Effector memory CD8-positive, alpha-beta T cell (primary cell): Measurements from ENCODE around the gene PIRT.

Experiments
- ATAC-seq: fragments of 150-1000 bp; cut with Tn5 transposase; replicated peaks from 2 replicates; pipeline ENCODE4 v1.10.0; 2021; ENCODE audit warnings: mild to moderate bottlenecking, moderate library complexity
- DNase-seq, 3 experiments: peaks; one replicate each; pipeline ENCODE4 v3.0.0; 2021
- H3K27ac Mint-ChIP-seq, 2 donors: one replicate each; pipeline ENCODE4 v1.8.0; 2022; ENCODE audit warnings: mild to moderate bottlenecking in 2 of 2, mixed read lengths in 2 of 2, moderate library complexity in 2 of 2
- H3K27me3 Mint-ChIP-seq, 2 donors: one replicate each; pipeline ENCODE4 v1.8.0; 2022; ENCODE audit warnings: mixed read lengths in 2 of 2
- H3K36me3 Mint-ChIP-seq: one replicate; pipeline ENCODE4 v1.8.0; 2022; ENCODE audit warnings: mild to moderate bottlenecking, moderate library complexity, mixed read lengths; ENCODE audit not compliant: insufficient read depth
- H3K4me1 Mint-ChIP-seq, 2 donors: one replicate each; pipeline ENCODE4 v1.8.0; 2022; ENCODE audit warnings: low read depth in 2 of 2, mixed read lengths in 2 of 2
- H3K4me3 Mint-ChIP-seq, 2 donors: one replicate each; pipeline ENCODE4 v1.8.0; 2022; ENCODE audit warnings: mild to moderate bottlenecking in 2 of 2, mixed read lengths in 2 of 2, moderate library complexity in 2 of 2
- H3K9me3 Mint-ChIP-seq, 2 donors: one replicate each; pipeline ENCODE4 v1.8.0; 2022; ENCODE audit warnings: mixed read lengths in 2 of 2

Gene PIRT

DNA sequence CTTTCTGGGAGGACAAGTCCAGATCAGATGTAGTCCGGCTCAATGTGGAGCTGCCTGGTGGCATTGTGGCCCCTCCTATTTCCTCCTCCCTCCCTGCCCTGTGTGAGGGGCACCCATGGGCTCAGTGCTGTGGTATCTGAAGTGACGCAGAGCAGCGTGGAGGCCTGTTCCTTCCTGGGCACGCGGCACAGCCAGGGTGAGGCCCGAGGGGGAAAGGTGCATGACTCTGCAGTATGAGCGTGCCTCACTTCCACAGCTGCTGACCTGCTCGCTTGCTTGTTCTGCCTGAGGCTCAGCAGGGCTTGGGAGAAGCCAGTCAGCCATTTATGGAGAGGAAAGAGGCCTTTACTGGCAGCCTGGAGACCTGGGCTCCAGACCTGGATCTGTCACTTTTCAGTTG, 45.7 kb downstream of the PIRT start:
- H3K4me3 Mint-ChIP-seq = no peak overlapping the region
- H3K27me3 Mint-ChIP-seq = peaks cover 34 to 41% of the 10 kb centered on the region in 2 donors
- ATAC-seq (no peak), DNase-seq (no peak)
- no peaks in the 10 kb centered on the region for H3K4me1 Mint-ChIP-seq
- no peaks in the 10 kb centered on the region for H3K36me3 Mint-ChIP-seq
- no peak overlapping the region for H3K27ac Mint-ChIP-seq
- H3K9me3 Mint-ChIP-seq = no peaks in the 10 kb centered on the region

DNA sequence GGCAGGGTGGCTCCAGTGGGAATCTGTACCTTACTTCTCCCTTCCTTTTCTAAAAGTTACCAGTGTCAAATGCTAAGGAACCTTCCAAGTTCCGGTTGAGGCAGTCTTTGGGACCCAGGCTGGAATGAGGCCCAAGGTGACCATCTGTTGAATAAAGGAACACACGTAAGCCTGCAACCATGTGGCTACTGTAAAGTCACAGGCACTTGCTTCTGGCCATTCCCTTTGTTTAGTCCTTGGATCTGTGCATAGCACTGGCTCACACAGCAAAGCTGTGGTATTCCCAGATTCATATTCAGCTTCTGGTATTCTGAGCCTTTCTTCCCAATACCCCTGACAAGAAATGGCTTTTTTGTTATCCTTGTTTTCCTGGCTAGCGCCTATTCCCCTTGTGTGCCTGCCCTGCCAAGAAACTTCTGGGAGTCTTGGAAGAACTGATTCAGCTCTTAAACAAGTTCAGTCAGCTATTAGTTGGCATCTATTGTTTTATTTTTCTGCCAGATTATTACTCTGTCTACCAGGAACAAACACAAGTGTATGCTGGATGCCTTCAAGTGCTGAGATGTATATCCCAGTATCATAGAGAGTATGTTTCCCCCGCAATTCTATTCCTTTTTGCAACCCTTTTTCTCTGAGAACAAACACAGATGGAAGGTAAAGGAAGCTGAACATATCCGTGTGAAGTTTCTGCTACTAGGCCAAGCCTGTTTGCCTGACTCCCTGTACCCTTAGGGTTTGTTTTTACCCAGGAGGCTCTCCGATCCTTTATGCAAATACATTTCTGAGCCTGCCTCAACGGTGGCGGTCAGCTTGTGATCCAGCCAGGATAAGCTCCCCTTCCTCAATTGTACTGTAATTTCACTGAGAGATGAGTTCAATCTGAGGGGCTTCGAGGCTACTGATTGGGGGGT, 47.1 kb downstream of the PIRT start:
- ATAC-seq = no peak
- H3K4me1 Mint-ChIP-seq = no peaks in the 10 kb centered on the region
- peaks cover 40 to 53% of the 10 kb centered on the region in 2 donors for H3K27me3 Mint-ChIP-seq
- H3K9me3 Mint-ChIP-seq = no peaks in the 10 kb centered on the region
- H3K4me3 Mint-ChIP-seq = no peak overlapping the region
- H3K36me3 Mint-ChIP-seq = no peaks in the 10 kb centered on the region
- no peak for DNase-seq
- H3K27ac Mint-ChIP-seq = no peak overlapping the region

- DNase-seq = no peak
- Mint-ChIP-seq H3K9me3 (no peaks in the 10 kb centered on the region), H3K27ac (no peak overlapping the region), H3K4me1 (no peaks in the 10 kb centered on the region), H3K27me3 (peaks cover 41 to 59% of the 10 kb centered on the region in 2 donors), H3K4me3 (no peak overlapping the region), H3K36me3 (no peaks in the 10 kb centered on the region)
- no peak for ATAC-seq
These were observed 48.1 kb downstream of the PIRT start for GRCh38 chr17:10789694-10790271.

- no peak for ATAC-seq
- DNase-seq = no peak
- peaks cover 57 to 70% of the 10 kb centered on the region in 2 donors for H3K27me3 Mint-ChIP-seq
- no peaks in the 10 kb centered on the region for H3K4me1 Mint-ChIP-seq
- H3K9me3 Mint-ChIP-seq = peaks cover 6 to 7% of the 10 kb centered on the region in 2 donors
- H3K4me3 Mint-ChIP-seq = no peak overlapping the region
- H3K36me3 Mint-ChIP-seq = no peaks in the 10 kb centered on the region
- H3K27ac Mint-ChIP-seq = no peak overlapping the region
These were observed 50.4 kb downstream of the PIRT start for GRCh38 chr17:10787306-10788045.

GRCh38 chr17:10785295-10785694, 52.6 kb downstream of the PIRT start:
- H3K4me1 Mint-ChIP-seq = no peaks in the 10 kb centered on the region
- no peak overlapping the region for H3K27ac Mint-ChIP-seq
- no peaks in the 10 kb centered on the region for H3K36me3 Mint-ChIP-seq
- no peak overlapping the region for H3K4me3 Mint-ChIP-seq
- peaks cover 50 to 61% of the 10 kb centered on the region in 2 donors for H3K27me3 Mint-ChIP-seq
- no peak for DNase-seq
- no peak for ATAC-seq
- peaks cover 6 to 7% of the 10 kb centered on the region in 2 donors for H3K9me3 Mint-ChIP-seq

DNA sequence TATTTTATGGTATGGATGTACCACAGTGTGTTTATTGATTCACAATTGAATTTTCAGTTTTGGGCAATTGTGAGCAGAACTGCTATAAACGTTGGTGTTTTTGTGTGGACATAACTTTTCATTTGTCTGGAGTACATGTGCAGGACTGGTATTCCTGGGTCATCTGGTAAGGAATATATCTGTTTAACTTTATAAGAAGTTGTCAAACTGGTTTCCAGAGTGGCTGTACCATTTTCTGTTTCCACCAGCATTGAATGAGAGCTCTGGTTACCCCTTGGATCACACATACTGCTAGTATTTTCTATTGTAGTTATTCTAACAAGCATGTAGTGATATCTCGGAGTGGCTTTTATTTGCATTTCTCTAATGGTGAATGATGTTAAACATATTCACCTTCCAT, 58.3 kb downstream of the PIRT start:
- H3K36me3 Mint-ChIP-seq = no peaks in the 10 kb centered on the region
- no peak overlapping the region for H3K27ac Mint-ChIP-seq
- H3K27me3 Mint-ChIP-seq = peaks cover 18 to 25% of the 10 kb centered on the region in 2 donors
- peaks cover 6 to 7% of the 10 kb centered on the region in 2 donors for H3K9me3 Mint-ChIP-seq
- DNase-seq = no peak
- no peak for ATAC-seq
- no peaks in the 10 kb centered on the region for H3K4me1 Mint-ChIP-seq
- no peak overlapping the region for H3K4me3 Mint-ChIP-seq

DNA sequence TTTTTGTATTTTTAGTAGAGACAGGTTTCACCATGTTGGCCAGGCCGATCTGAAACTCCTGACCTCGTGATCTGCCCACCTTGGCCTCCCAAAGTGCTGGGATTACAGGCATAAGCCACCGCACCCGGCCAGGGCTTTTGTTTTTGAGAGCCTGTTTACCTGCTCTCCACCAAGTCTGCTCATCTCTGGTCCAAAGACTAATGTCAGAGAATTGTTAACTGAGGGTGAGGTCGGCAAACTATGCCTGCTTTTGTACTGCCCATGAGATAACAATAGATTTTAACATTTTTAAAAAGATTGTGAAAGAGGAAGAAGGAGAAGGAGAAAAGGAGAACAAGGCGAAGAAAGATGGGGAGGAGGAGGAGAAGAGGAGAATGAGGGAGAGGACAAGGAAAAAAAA, 60.0 kb downstream of the PIRT start:
- Mint-ChIP-seq H3K4me1 (no peaks in the 10 kb centered on the region), H3K36me3 (no peaks in the 10 kb centered on the region), H3K27ac (no peak overlapping the region), H3K4me3 (no peak overlapping the region), H3K9me3 (peaks cover 0 to 2% of the 10 kb centered on the region in 2 donors), H3K27me3 (peaks cover 8 to 20% of the 10 kb centered on the region in 2 donors)
- DNase-seq = no peak
- no peak for ATAC-seq

DNA sequence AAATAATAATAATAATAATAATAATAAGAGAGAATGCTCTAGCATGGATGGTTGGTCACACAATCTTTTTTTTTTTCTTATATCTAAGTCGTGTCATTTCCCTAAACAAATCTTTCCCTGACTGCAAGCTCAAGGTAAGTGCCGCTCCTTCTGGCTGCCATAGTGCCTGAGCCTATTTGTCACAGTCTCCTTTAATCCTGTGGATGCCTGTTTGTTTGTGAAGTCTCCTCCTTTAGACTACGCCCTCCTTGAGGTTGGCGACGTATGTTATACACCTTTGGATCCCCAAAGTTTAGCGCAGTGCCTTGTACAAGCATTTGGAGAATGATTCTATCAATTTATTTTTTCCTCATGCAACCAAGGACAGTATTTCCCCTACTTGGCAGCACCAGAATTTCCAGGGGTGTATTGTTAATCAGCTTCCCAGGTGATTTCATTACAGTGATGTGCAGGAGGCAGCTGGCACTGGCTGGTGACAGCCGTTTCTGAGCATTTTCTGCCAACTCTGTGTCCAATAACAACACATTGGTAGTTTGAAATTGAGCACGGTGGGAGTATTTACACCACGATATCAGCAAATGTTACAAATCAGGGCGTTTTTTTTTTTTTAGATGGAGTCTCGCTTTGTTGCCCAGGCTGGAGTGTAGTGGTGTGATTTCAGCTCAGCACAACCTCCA, 60.6 kb downstream of the PIRT start:
- no peak for ATAC-seq
- no peaks in the 10 kb centered on the region for H3K36me3 Mint-ChIP-seq
- H3K4me3 Mint-ChIP-seq = no peak overlapping the region
- H3K9me3 Mint-ChIP-seq = no peaks in the 10 kb centered on the region
- H3K4me1 Mint-ChIP-seq = no peaks in the 10 kb centered on the region
- no peak overlapping the region for H3K27ac Mint-ChIP-seq
- no peak for DNase-seq
- peaks cover 8 to 16% of the 10 kb centered on the region in 2 donors for H3K27me3 Mint-ChIP-seq

GRCh38 chr17:10776381-10776780, 61.5 kb downstream of the PIRT start:
- Mint-ChIP-seq H3K4me3 (no peak overlapping the region), H3K4me1 (no peaks in the 10 kb centered on the region), H3K9me3 (peaks cover 3 to 6% of the 10 kb centered on the region in 2 donors), H3K27ac (no peak overlapping the region), H3K36me3 (no peaks in the 10 kb centered on the region), H3K27me3 (peaks cover 16 to 20% of the 10 kb centered on the region in 2 donors)
- ATAC-seq = no peak
- no peak for DNase-seq

DNA sequence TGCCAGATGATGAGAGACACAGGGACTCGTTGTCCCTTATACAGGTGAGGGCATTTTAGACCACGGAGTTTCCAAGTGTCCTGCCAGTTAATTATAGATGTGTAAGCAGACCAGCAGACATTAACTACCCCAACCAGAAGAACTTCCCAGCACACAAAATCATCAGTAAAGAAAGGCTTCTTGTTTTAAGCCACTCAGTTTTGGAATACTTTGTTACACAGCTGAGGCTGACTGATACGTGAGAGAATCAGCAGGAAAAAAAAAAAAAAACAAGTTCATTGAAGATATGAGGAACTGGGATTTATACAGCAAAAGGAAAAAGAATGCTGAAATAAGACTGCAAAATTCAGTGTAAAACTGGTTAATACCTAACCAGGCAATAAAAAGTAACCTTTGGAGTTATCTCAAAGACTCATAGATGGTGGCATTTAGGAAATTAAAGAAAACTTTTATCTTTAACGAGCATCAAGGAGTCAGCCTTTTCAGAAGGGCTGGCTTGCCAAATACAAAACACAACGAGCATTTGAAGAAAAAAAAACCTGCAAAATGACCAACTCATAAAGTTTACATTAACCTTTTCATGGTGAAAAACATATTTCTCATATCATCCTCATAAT, 62.0 kb downstream of the PIRT start:
- H3K4me1 Mint-ChIP-seq = no peaks in the 10 kb centered on the region
- H3K4me3 Mint-ChIP-seq = no peak overlapping the region
- DNase-seq (no peak), ATAC-seq (no peak)
- H3K27ac Mint-ChIP-seq = no peak overlapping the region
- H3K9me3 Mint-ChIP-seq = peaks cover 4 to 8% of the 10 kb centered on the region in 2 donors
- peaks cover 21% of the 10 kb centered on the region in 2 donors for H3K27me3 Mint-ChIP-seq
- H3K36me3 Mint-ChIP-seq = no peaks in the 10 kb centered on the region

DNA sequence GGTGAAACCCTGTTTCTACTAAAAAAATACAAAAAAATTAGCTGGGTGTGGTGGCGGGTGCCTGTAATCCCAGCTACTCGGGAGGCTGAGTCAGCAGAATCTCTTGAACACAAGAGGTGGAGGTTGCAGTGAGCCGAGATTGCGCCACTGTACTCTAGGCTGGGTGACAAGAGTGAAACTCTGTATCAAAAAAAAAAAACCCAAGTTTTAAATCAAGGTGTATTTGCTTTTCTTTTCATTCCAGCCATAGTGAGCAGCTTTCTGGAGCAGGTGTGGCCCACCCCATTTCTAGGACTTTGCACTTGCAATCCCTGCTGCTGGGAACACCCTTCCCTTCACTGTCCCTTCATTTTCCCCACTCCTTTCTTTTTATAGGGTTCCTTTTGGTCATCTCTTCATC, 62.8 kb downstream of the PIRT start:
- H3K36me3 Mint-ChIP-seq = no peaks in the 10 kb centered on the region
- ATAC-seq = no peak
- no peak overlapping the region for H3K4me3 Mint-ChIP-seq
- peaks cover 21 to 29% of the 10 kb centered on the region in 2 donors for H3K27me3 Mint-ChIP-seq
- no peak for DNase-seq
- H3K9me3 Mint-ChIP-seq = peaks cover 4 to 8% of the 10 kb centered on the region in 2 donors
- H3K27ac Mint-ChIP-seq = no peak overlapping the region
- no peaks in the 10 kb centered on the region for H3K4me1 Mint-ChIP-seq

- Mint-ChIP-seq H3K4me3 (no peak overlapping the region), H3K4me1 (no peaks in the 10 kb centered on the region), H3K27me3 (peaks cover 21 to 33% of the 10 kb centered on the region in 2 donors), H3K27ac (no peak overlapping the region), H3K36me3 (no peaks in the 10 kb centered on the region), H3K9me3 (peaks cover 4 to 8% of the 10 kb centered on the region in 2 donors)
- DNase-seq (no peak), ATAC-seq (no peak)
These were observed 64.5 kb downstream of the PIRT start for GRCh38 chr17:10773391-10773790.
